ENCODE results near the gene PRR16.

PRR16 gene

GRCh38 chr5:120614531-120615180 is 150.6 kb downstream of the PRR16 start:
- peak; percentile 82 for DNase-seq (ENCODE audit: low read depth, low spot score)
- H3K4me3 ChIP-seq (ENCODE audit: low read depth, low read length), result no peak overlapping the region
- no peak for TF ChIP-seq CTCF (IDR thresholded peaks at IDR 0.05; ENCODE audit: low read depth, low read length)
- in situ Hi-C loops (cut with HindIII; ENCODE audit: low sequenced_read_pairs), result no loop called here

- no peak for TF ChIP-seq CTCF (IDR thresholded peaks at IDR 0.05; ENCODE audit: low read depth, low read length)
- no peak overlapping the region for H3K4me3 ChIP-seq (ENCODE audit: low read depth, low read length)
- peak; percentile 88 for DNase-seq (ENCODE audit: low read depth, low spot score)
- in situ Hi-C loops (cut with HindIII; ENCODE audit: low sequenced_read_pairs), result no loop called here
Observed at GRCh38 chr5:120615967-120616645, 152.0 kb downstream of the PRR16 start.

- H3K4me3 ChIP-seq (ENCODE audit: low read depth, low read length), result no peak overlapping the region
- in situ Hi-C loops (cut with HindIII; ENCODE audit: low sequenced_read_pairs), result no loop called here
- no peak for TF ChIP-seq CTCF (IDR thresholded peaks at IDR 0.05; ENCODE audit: low read depth, low read length)
- no peak for DNase-seq (ENCODE audit: low read depth, low spot score)
Observed at GRCh38 chr5:120621339-120621738, 157.2 kb downstream of the PRR16 start.

GRCh38 chr5:120624021-120624563 is 160.0 kb downstream of the PRR16 start:
- TF ChIP-seq CTCF (IDR thresholded peaks at IDR 0.05; ENCODE audit: low read depth, low read length), result no peak
- H3K4me3 ChIP-seq (ENCODE audit: low read depth, low read length), result no peak overlapping the region
- in situ Hi-C loops (cut with HindIII; ENCODE audit: low sequenced_read_pairs), result no loop called here
- peak; percentile 61 for DNase-seq (ENCODE audit: low read depth, low spot score)

GRCh38 chr5:120628156-120628555 is 164.1 kb downstream of the PRR16 start:
- H3K4me3 ChIP-seq (ENCODE audit: low read depth, low read length), result no peak overlapping the region
- TF ChIP-seq CTCF (IDR thresholded peaks at IDR 0.05; ENCODE audit: low read depth, low read length), result no peak
- in situ Hi-C loops (cut with HindIII; ENCODE audit: low sequenced_read_pairs), result no loop called here
- DNase-seq (ENCODE audit: low read depth, low spot score), result no peak

GRCh38 chr5:120630550-120630949 is 166.4 kb downstream of the PRR16 start:
- no peak for TF ChIP-seq CTCF (IDR thresholded peaks at IDR 0.05; ENCODE audit: low read depth, low read length)
- no peak for DNase-seq (ENCODE audit: low read depth, low spot score)
- in situ Hi-C loops (cut with HindIII; ENCODE audit: low sequenced_read_pairs), result no loop called here
- no peak overlapping the region for H3K4me3 ChIP-seq (ENCODE audit: low read depth, low read length)
